Endodermal cell (in vitro differentiated cells): Measurements from ENCODE around the gene TCF7L2. TPM values are rescaled to one million over a fixed set of nuclear protein-coding genes. Genes with fewer than 3 reads are reported as not detected.

ENCODE experiments used
- DNase-seq: peaks from one replicate; pipeline ENCODE4 v3.0.0-alpha.2; 2017
- H3K27ac ChIP-seq: 2 replicates; pipeline ENCODE4 v1.5.1; 2013; ENCODE audit warnings: mild to moderate bottlenecking, low read depth, low read length, moderate library complexity
- H3K27me3 ChIP-seq: 2 replicates; pipeline ENCODE4 v1.6.1; 2013; ENCODE audit warnings: mild to moderate bottlenecking, low read length, moderate library complexity; ENCODE audit not compliant: insufficient read depth, control insufficient read depth, poor library complexity, severe bottlenecking
- H3K36me3 ChIP-seq: 2 replicates; pipeline ENCODE4 v1.7.0; 2013; ENCODE audit warnings: mild to moderate bottlenecking, low read length, moderate library complexity; ENCODE audit not compliant: control insufficient read depth, insufficient read depth
- H3K4me1 ChIP-seq: one replicate; pipeline ENCODE4 v1.7.0; 2013; ENCODE audit warnings: low read length; ENCODE audit not compliant: control insufficient read depth, insufficient read depth
- H3K4me3 ChIP-seq: 2 replicates; pipeline ENCODE4 v1.5.1; 2013; ENCODE audit warnings: mild to moderate bottlenecking, low read length, moderate library complexity
- H3K9ac ChIP-seq: 2 replicates; pipeline ENCODE4 v1.6.1; 2013; ENCODE audit warnings: mild to moderate bottlenecking, low read length, moderate library complexity; ENCODE audit not compliant: poor library complexity, severe bottlenecking; ENCODE audit errors: extremely low read depth
- H3K9me3 ChIP-seq: 2 replicates; pipeline ENCODE4 v1.6.1; 2013; ENCODE audit warnings: mild to moderate bottlenecking, low read length, moderate library complexity; ENCODE audit not compliant: control insufficient read depth
- H3K27ac Mint-ChIP-seq: 2 replicates; pipeline ENCODE4 v1.8.0; 2020; ENCODE audit warnings: mixed read lengths
- H3K27me3 Mint-ChIP-seq: 2 replicates; pipeline ENCODE4 v1.8.0; 2021; ENCODE audit warnings: mild to moderate bottlenecking, mixed read lengths; ENCODE audit not compliant: insufficient read depth
- H3K36me3 Mint-ChIP-seq: 2 replicates; pipeline ENCODE4 v1.8.0; 2020; ENCODE audit warnings: low read depth, mixed read lengths
- H3K4me1 Mint-ChIP-seq: 2 replicates; pipeline ENCODE4 v1.8.0; 2020; ENCODE audit warnings: mixed read lengths
- H3K4me3 Mint-ChIP-seq: 2 replicates; pipeline ENCODE4 v1.8.0; 2020; ENCODE audit warnings: mild to moderate bottlenecking, moderate library complexity, mixed read lengths
- H3K9me3 Mint-ChIP-seq: 2 replicates; pipeline ENCODE4 v1.8.0; 2020; ENCODE audit warnings: mild to moderate bottlenecking, mixed read lengths
- CTCF ChIP-seq: fragments of 200-600 bp; sonication (generic); conservative IDR thresholded peaks from 2 replicates; pipeline ENCODE4 v1.5.0; 2021; ENCODE audit warnings: antibody characterized with exemption, mild to moderate bottlenecking
- WGBS, 2 experiments: methylation state at CpG; one replicate each; pipeline versions ENCODE4 v1.1.5 to v1.1.7; 2013; ENCODE audit warnings: missing lambda C conversion rate in 2 of 2, mixed read lengths in 1 of 2; ENCODE audit not compliant: insufficient coverage in 1 of 2, insufficient read length in 1 of 2; 5-methylcytosine and 5-hydroxymethylcytosine counted together
- total RNA-seq, 2 donors: library from RNA; stranded (reverse); fragmentation: NEBNext Ultra II Directional in 1 of 2; extraction: Animal tissue kit (Norgen Biotek cat#: 25700) in 1 of 2; gene quantifications; 2 replicates in 1 of 2; 3 replicates in 1 of 2; pipeline ENCODE4 v1.2.1, GENCODE V29; 2021

The TCF7L2 gene
- total RNA-seq, 2 donors from 2014 or later, result 73.2 to 105 TPM

GRCh38 chr10:112969542-112969941 is 19.5 kb downstream of the TCF7L2 start:
- H3K9me3 Mint-ChIP-seq, result no peaks in the 10 kb centered on the region
- WGBS, 2 experiments, result 86 to 100% methylated on average over 2 of the region's 2 CpGs
- no peaks in the 10 kb centered on the region for H3K9me3 ChIP-seq
- H3K9ac ChIP-seq, result no peak overlapping the region
- no peak overlapping the region for H3K27ac ChIP-seq
- H3K27me3 ChIP-seq, result no peaks in the 10 kb centered on the region
- peaks cover 22% of the 10 kb centered on the region for H3K4me1 Mint-ChIP-seq
- H3K36me3 Mint-ChIP-seq, result peaks cover 80% of the 10 kb centered on the region
- H3K27ac Mint-ChIP-seq, result peak overlapping the region; percentile 16
- no peaks in the 10 kb centered on the region for H3K4me1 ChIP-seq
- H3K27me3 Mint-ChIP-seq, result no peaks in the 10 kb centered on the region
- peak; percentile 55 for DNase-seq
- no peak overlapping the region for H3K4me3 ChIP-seq
- H3K36me3 ChIP-seq, result peaks cover 78% of the 10 kb centered on the region
- H3K4me3 Mint-ChIP-seq, result no peak overlapping the region
- TF ChIP-seq CTCF, result no peak

GRCh38 chr10:112970021-112970420 is 20.0 kb downstream of the TCF7L2 start:
- WGBS, 2 experiments, result 70 to 95% methylated on average over 1 to 4 of the region's 4 CpGs
- peaks cover 79% of the 10 kb centered on the region for H3K36me3 Mint-ChIP-seq
- H3K4me3 ChIP-seq, result no peak overlapping the region

GRCh38 chr10:112972606-112973005 is 22.6 kb downstream of the TCF7L2 start:
- Mint-ChIP-seq H3K4me1 (peaks cover 27% of the 10 kb centered on the region), H3K36me3 (peaks cover 83% of the 10 kb centered on the region), H3K4me3 (no peak overlapping the region), H3K9me3 (no peaks in the 10 kb centered on the region), H3K27ac (no peak overlapping the region), H3K27me3 (no peaks in the 10 kb centered on the region)
- TF ChIP-seq CTCF, result no peak
- H3K4me3 ChIP-seq, result no peak overlapping the region
- 94 to 95% methylated on average over 3 to 5 of the region's 5 CpGs for WGBS, 2 experiments
- no peak overlapping the region for H3K9ac ChIP-seq
- no peaks in the 10 kb centered on the region for H3K9me3 ChIP-seq
- DNase-seq, result no peak
- H3K36me3 ChIP-seq, result peaks cover 84% of the 10 kb centered on the region
- H3K27me3 ChIP-seq, result no peaks in the 10 kb centered on the region
- H3K27ac ChIP-seq, result no peak overlapping the region
- H3K4me1 ChIP-seq, result peaks cover 6% of the 10 kb centered on the region

More at GRCh38 chr10:112970021-112970420, 20.0 kb downstream of the TCF7L2 start:
- Histone ChIP-seq H3K27me3 (no peaks in the 10 kb centered on the region), H3K36me3 (peaks cover 79% of the 10 kb centered on the region), H3K4me1 (no peaks in the 10 kb centered on the region), H3K27ac (no peak overlapping the region), H3K9me3 (no peaks in the 10 kb centered on the region), H3K9ac (no peak overlapping the region)
- Mint-ChIP-seq H3K27ac (peak overlapping the region; percentile 39), H3K4me1 (peaks cover 19% of the 10 kb centered on the region), H3K27me3 (no peaks in the 10 kb centered on the region), H3K9me3 (no peaks in the 10 kb centered on the region), H3K4me3 (no peak overlapping the region)
- DNase-seq, result no peak
- TF ChIP-seq CTCF, result no peak
